Epithelial cell of esophagus (primary cell): Measurements from ENCODE around the gene TCFL5.
A peak's percentile ranks its signal among the peaks of the same experiment; 100 is the strongest.

Experiments used
- DNase-seq: peaks from one replicate; pipeline ENCODE4 v3.0.0; 2010; ENCODE audit warnings: low read depth
- H3K4me3 ChIP-seq: 2 replicates; pipeline ENCODE4 v1.5.1; 2011; ENCODE audit warnings: mild to moderate bottlenecking, low read length, control low read depth
- TF ChIP-seq, protein P1 (sequence below): IDR thresholded peaks from 2 replicates; pipeline ENCODE4 v1.5.1; 2011; ENCODE audit warnings: low read depth, mild to moderate bottlenecking, low read length, control low read depth, inconsistent platforms; ENCODE audit not compliant: insufficient read depth; ENCODE audit errors: missing control alignments

Gene TCFL5

DNA sequence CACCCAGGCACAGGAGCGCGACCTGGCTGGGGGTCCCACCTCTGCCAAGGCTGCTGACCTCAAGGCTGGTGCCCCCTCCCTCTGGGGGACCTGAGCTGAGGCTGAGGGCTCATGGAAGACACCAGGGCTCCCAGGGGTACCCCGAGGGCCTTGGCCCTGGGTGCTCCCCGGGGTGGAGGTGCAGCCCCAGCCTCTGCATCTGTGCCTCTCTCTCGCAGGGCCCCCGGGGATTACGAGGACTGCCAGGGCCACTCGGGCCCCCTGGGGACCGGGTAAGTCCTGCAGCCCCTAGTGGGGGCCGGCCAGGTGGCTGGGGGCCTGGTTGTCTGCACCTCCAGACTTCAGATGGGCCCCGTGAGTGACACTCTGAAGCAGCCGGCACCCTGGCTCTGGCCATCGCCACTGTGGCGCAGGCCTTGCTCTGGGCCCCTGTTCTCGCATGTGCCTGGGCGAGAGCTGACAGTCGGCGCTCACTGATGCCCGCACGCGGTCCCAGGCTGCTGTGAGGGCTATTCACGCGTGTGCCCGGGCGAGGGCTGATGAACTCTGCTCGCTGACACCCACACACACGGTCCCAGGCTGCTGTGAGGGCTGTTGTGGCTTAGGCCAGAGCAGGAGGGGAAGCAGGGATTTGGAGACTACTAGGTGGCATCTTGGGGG is 35.5 kb downstream of the TCFL5 start:
- TF ChIP-seq, protein P1, sequence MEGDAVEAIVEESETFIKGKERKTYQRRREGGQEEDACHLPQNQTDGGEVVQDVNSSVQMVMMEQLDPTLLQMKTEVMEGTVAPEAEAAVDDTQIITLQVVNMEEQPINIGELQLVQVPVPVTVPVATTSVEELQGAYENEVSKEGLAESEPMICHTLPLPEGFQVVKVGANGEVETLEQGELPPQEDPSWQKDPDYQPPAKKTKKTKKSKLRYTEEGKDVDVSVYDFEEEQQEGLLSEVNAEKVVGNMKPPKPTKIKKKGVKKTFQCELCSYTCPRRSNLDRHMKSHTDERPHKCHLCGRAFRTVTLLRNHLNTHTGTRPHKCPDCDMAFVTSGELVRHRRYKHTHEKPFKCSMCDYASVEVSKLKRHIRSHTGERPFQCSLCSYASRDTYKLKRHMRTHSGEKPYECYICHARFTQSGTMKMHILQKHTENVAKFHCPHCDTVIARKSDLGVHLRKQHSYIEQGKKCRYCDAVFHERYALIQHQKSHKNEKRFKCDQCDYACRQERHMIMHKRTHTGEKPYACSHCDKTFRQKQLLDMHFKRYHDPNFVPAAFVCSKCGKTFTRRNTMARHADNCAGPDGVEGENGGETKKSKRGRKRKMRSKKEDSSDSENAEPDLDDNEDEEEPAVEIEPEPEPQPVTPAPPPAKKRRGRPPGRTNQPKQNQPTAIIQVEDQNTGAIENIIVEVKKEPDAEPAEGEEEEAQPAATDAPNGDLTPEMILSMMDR, result no peak
- DNase-seq, result no peak
- no peak overlapping the region for H3K4me3 ChIP-seq

DNA sequence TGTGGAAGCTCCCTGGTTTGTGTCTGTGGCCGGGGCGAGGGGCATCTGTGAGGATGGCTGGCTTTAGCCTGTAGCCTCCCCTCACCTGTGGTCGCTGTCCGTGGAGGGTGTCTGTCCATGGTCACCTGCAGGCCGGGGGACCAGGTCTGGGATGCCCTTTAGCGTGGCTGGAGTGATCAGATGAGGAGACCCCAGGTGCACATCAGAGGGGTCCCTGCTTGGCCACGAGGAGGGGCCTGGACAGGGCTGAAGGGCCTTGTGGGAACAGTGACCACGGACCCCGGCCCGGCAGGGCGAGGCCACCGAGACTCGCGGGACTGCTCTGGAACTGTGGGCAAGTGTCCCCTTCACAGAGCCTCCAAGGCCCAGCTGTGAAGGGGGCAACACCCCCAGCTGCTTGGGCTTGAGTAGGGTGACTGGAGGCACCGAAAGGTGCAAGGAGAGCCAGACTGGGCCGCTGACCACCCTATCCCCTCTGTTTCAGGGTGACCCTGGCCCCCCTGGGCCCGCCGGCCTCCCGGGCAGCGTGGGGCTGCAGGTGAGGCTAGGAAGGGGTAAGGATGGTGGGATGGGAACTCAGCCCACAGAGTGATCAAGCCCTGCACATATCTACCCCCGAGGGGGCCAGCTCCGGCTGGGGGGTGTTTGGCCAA is 36.2 kb downstream of the TCFL5 start:
- no peak overlapping the region for H3K4me3 ChIP-seq
- DNase-seq, result no peak
- TF ChIP-seq, protein P1, result no peak

DNA sequence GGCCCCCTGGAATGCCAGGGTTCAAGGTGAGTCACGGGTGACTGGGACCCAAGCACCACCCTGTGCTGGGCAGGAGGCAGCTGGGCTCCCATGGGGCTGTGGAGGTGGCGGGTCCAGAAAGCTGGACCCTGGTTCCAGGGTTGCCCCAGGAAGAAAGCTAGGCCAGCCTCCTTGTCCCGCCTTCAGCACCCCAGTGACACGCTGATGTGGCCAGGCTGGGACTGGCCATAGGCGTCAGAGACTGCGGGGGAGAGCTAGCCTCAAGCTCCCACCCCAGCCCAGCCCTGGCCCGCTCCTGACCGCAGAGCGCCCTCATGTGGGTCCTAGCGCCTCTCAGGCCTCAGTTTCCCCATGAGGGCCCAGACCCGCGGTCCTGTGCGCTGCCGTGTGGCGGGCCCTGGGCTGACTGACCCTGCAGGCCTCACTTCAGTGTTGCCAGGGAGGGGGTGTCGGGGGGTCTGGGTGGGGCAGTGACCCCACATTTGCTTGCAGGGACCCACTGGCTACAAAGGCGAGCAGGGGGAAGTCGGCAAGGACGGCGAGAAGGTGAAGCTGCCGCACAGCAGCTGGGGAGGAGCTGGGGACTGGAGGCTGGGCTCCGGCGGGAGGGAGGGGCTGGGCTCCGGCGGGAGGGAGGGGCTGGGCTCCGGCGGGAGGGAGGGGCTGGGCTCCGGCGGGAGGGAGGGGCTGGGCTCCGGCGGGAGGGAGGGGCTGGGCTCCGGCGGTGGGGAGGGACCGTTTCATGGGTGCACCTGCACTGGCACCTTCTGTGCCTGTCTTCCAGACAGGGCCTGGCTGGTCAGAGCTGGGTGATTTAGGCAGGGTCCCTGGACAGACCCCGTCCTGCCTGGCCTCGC is 36.9 kb downstream of the TCFL5 start:
- no peak overlapping the region for H3K4me3 ChIP-seq
- TF ChIP-seq, protein P1, result no peak
- peak; percentile 45 for DNase-seq

DNA sequence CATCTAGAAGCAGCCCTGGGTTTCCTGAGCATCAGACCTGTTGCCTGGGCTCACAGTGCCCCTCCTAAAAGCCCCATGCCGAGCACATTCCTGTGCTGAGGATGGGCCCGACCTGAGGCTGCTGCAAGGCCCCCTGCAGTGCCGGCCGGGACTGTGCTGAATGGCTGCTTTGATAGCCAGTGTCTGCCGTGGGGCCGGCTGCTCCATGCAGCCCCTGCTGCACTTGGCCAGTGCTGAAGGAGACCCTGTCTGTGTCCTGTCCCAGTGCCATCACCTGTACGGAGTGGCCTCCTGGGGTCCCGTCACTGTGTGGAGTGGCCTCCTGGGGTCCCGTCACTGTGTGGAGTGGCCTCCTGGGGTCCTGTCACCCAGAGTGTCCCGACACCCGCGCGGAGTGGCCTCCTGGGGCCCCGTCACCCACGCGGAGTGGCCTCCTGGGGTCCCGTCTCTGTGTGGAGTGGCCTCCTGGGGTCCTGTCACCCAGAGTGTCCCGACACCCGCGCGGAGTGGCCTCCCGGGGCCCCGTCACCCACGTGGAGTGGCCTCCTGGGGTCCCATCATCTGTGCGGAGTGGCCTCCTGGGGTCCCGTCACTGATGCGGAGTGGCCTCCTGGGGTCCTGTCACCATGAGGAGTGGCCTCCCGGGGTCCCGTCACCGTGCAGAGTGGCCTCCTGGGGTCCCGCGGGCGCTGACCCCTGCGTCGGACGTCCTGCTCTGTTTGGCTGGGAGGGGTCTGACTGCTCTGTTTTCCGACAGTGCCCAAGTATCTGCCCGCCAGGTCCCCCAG is 37.7 kb downstream of the TCFL5 start:
- no peak for DNase-seq
- TF ChIP-seq, protein P1, result no peak
- H3K4me3 ChIP-seq, result no peak overlapping the region

DNA sequence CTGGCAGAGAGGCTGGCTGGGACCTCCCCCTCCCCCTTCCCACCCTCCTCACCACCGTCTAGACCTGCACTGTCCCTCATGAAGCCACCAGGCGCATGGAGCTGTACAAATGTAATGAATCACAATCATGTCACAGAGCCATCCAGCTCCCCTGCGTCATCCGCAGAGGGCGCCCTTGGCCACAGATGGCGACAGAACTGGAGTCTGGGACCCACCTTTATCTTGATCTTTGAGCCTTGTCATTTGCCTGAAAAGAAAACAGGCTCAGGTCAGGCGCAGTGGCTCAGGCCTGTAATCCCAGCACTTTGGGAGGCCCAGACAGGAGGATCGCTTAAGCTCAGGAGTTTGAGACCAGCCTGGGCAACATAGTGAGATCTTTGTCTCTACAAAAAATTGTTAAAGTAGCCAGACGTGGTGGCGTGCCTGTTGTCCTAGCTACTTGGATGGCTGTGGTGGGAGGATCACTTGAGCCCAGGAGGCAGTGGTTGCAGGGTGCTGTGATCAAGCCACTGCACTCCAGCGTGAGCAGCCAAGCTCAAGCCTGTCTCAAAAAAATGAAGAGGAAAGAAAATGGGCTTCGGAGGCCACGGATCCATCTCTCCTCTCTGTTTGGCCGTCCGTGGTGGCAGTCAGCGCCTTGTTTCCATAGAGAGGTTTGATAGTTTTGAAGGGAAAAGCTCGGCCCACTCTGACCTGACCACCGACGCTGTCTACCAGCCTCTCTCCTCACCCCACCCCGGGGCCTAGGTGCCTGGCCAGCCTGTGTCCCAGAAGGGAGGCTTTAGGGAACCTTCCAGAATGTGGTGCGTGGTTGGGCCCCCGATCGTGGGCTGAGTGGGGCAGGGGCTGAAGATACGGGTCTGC is 38.6 kb downstream of the TCFL5 start:
- H3K4me3 ChIP-seq, result no peak overlapping the region
- TF ChIP-seq, protein P1, result peak; percentile 50
- peak; percentile 57 for DNase-seq
